ENCODE measurements around the gene SMC3.

SMC3 gene

DNA sequence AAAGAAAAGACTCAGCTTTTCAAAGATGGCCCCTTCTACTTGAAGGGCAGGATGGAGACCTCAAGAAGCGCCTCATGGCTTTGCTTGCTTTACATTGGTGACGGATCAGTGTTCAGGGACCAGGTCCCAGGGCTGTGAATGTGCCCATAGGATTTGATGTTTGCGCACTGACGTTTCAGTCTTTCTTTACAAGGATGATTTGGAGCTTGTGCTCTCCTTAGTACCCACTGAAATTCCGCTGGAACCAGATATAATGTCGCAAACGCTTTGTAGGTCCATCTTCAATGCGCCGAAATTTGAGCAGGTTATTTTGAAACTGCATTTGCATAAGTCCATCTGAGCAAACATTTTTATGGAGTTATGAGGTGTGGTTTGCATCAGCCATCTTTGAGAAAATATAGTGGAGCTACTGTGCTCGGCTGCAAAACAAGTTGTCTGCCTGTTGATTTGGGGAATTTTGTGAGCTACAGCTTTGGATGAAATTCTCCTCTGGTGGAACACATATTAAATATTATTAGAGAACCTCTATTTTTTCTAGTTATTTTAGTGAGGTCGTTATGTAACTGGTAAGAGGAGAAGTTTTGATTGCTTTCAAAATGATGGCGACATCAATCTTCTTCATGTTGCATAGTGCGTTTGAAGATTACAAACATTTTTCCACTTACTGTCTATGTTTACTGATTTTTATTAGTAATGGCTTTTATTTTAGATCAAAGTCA, 79.1 kb downstream of the SMC3 start:
- no peaks in the 10 kb centered on the region for H3K36me3 Mint-ChIP-seq (ENCODE audit: low read depth)
- DNase-seq: no peak
- H3K27me3 Mint-ChIP-seq (ENCODE audit: low read depth, poor library complexity): peaks cover 22% of the 10 kb centered on the region
- H3K4me3 Mint-ChIP-seq: peak overlapping the region; percentile 67
- H3K27ac Mint-ChIP-seq: no peak overlapping the region
- H3K4me1 Mint-ChIP-seq: peaks cover 82% of the 10 kb centered on the region
- H3K9me3 Mint-ChIP-seq: no peaks in the 10 kb centered on the region
- no peak for TF ChIP-seq CTCF (IDR thresholded peaks at IDR 0.05)

DNA sequence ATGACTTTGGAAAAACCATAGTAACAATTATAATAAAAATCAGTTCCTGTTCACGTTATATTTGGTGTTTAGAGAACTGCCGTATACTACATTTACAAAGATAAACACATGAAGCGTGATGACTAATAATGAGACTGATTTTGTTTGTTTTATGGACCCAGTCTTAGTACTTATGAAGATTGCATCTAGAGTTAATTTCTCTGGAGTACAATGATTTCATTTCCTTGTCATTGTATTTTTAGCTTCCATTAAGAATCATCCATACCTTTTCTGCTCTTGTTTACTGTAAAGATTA, 79.6 kb downstream of the SMC3 start:
- Mint-ChIP-seq H3K36me3 (ENCODE audit: low read depth) (no peaks in the 10 kb centered on the region), H3K4me3 (no peak overlapping the region)
- no peak for TF ChIP-seq CTCF (IDR thresholded peaks at IDR 0.05)

DNA sequence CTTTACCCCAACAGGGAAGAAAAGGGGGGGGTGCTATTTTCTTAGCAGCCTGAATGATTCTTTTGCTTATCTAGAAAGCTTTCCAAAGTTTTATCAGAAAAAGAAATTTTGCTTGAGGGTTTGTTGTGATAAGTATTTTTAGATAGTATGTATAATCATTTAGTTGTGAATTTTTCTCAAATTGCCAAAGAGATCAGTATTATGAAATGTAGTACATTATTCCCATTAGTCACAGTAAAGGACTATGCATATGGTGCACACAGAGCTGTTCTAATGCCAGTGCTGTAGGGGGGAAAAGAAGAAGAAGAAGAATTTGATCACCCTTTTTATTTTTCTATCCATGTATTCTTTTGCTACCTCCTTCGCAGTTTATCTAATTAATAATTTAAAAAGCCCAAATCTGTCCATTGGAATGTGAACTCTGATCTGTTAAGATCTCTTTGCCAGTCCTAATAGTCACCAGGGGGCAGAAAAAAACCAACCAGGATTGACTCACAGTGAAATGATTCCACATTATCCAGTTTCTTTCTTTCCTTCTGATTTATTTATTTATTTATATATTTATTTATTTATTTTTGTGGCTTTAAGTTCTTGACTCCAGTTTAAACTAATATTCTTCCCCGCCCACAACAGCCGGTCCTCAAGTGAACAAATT, 81.3 kb downstream of the SMC3 start:
- Mint-ChIP-seq H3K27ac (no peak overlapping the region), H3K27me3 (ENCODE audit: low read depth, poor library complexity) (peaks cover 5% of the 10 kb centered on the region), H3K4me3 (no peak overlapping the region), H3K9me3 (no peaks in the 10 kb centered on the region), H3K36me3 (ENCODE audit: low read depth) (no peaks in the 10 kb centered on the region), H3K4me1 (peaks cover 82% of the 10 kb centered on the region)
- TF ChIP-seq CTCF (IDR thresholded peaks at IDR 0.05): no peak
- DNase-seq: no peak

More for the DNA sequence above, 79.6 kb downstream of the SMC3 start:
- Mint-ChIP-seq H3K27me3 (ENCODE audit: low read depth, poor library complexity) (peaks cover 19% of the 10 kb centered on the region), H3K9me3 (no peaks in the 10 kb centered on the region), H3K27ac (no peak overlapping the region), H3K4me1 (peaks cover 82% of the 10 kb centered on the region)
- DNase-seq: no peak

DNA sequence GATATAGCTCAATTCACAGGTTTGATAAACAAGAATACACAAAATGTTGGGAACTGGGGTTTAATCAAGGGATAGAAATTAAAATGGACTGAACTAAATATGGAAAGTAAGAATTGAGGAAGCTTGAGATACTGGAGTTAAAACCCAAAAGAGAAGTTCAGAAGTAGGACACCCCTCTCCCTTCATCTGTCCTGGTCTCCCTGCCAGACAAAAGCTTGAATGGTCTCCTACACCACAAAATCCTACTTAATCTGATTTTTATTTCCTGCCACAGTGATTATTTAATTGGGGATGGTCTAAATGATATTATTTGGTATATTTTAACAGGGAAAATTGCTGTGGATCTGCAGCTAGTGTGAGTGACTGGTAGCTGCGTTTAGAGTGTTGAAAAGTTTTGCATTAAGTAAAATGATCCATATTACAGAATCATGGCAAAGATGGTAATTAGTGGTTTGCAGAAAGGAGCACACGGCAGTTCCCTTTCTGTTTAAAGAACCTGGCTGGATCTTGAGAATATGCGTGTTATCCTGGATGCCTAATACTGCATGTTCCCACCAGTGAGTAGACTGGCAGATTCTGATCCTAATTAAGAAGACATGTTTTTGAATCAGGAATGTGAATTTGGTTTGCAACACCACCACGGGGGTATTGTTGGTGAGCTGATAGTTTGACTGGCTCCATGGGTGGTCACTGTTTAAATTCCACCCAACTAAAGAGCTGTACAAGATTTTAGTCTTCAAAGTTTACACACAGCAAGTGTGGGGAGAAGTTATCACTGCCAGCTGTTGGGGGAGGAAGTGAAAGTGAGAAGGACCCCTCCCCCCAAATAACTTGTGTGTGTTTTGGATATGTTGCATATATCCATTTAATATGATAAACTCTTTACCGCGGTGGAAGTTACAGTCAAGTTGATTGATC, 82.1 kb downstream of the SMC3 start:
- peaks cover 5% of the 10 kb centered on the region for H3K27me3 Mint-ChIP-seq (ENCODE audit: low read depth, poor library complexity)
- no peaks in the 10 kb centered on the region for H3K36me3 Mint-ChIP-seq (ENCODE audit: low read depth)
- no peaks in the 10 kb centered on the region for H3K9me3 Mint-ChIP-seq
- H3K4me1 Mint-ChIP-seq: peaks cover 81% of the 10 kb centered on the region
- TF ChIP-seq CTCF (IDR thresholded peaks at IDR 0.05): no peak
- H3K4me3 Mint-ChIP-seq: no peak overlapping the region
- DNase-seq: no peak
- no peak overlapping the region for H3K27ac Mint-ChIP-seq

- Mint-ChIP-seq H3K27ac (no peak overlapping the region), H3K27me3 (ENCODE audit: low read depth, poor library complexity) (peaks cover 2% of the 10 kb centered on the region), H3K36me3 (ENCODE audit: low read depth) (no peaks in the 10 kb centered on the region), H3K4me3 (no peak overlapping the region), H3K4me1 (peaks cover 75% of the 10 kb centered on the region), H3K9me3 (no peaks in the 10 kb centered on the region)
- no peak for TF ChIP-seq CTCF (IDR thresholded peaks at IDR 0.05)
- no peak for DNase-seq
Observed at GRCh38 chr10:110650265-110650668, 82.8 kb downstream of the SMC3 start.

All from nephron progenitor cell (in vitro differentiated cells).